Endothelial cell of umbilical vein (primary cell): ENCODE data around the gene KIAA1755. TPM values are rescaled to one million over a fixed set of nuclear protein-coding genes. Genes with fewer than 3 reads are reported as not detected.

ENCODE experiments used
- BruUV-seq: library from RNA; stranded (reverse); fragments of 400-500 nt; replicated peaks from 2 replicates; lab custom pipeline; 2021; lab: Mats Ljungman, UMichigan
- CTCF ChIA-PET: fragments of 300-600, 350-600 bp; sonication (Branson Sonifier 250); formaldehyde crosslinking; loops from one replicate; lab custom pipeline; 2021; ENCODE audit warnings: antibody characterized with exemption, inconsistent platforms; lab: Charles Lee
- POLR2A ChIA-PET: fragments of 300-600, 350-600 bp; sonication (Branson Sonifier 250); formaldehyde crosslinking; loops from one replicate; lab custom pipeline; 2021; ENCODE audit warnings: antibody characterized with exemption, inconsistent platforms; lab: Charles Lee
- DNase-seq: peaks from one replicate; pipeline ENCODE4 v3.0.0-alpha.2; 2011; ENCODE audit warnings: low read depth, low spot score
- FAIRE-seq: peaks from 2 replicates; lab custom pipeline; 2011; peaks lifted over from hg19 to GRCh38; lab: Jason Lieb, UNC
- H2AFZ ChIP-seq: 2 replicates; pipeline ENCODE4 v1.6.0; 2012; ENCODE audit warnings: low read depth, low read length, control low read depth, inconsistent platforms
- H3K27ac ChIP-seq: 2 replicates; pipeline ENCODE4 v1.5.1; 2011; ENCODE audit warnings: low read depth, mild to moderate bottlenecking, control low read depth, low read length, moderate library complexity; ENCODE audit not compliant: insufficient read depth
- H3K27me3 ChIP-seq, 2 experiments: 2 replicates each; pipeline versions ENCODE4 v1.6.0 to v1.6.1; 2011; ENCODE audit warnings: low read length in 2 of 2, mixed read lengths in 1 of 2; ENCODE audit not compliant: control insufficient read depth in 2 of 2, insufficient read depth in 2 of 2
- H3K36me3 ChIP-seq, 2 experiments: 2 replicates in 1 of 2; 3 replicates in 1 of 2; pipeline ENCODE4 v1.5.1; 2011; ENCODE audit warnings: low read length in 2 of 2, mild to moderate bottlenecking in 1 of 2, moderate library complexity in 1 of 2; ENCODE audit not compliant: control insufficient read depth in 2 of 2, insufficient read depth in 2 of 2; ENCODE audit errors: extremely low read depth in 1 of 2
- H3K4me1 ChIP-seq: 3 replicates; pipeline ENCODE4 v1.5.1; 2011; ENCODE audit warnings: mild to moderate bottlenecking, low read length; ENCODE audit not compliant: control insufficient read depth, insufficient read depth; ENCODE audit errors: extremely low read depth
- H3K4me2 ChIP-seq: 2 replicates; pipeline ENCODE4 v1.6.1; 2011; ENCODE audit warnings: low read length, control low read depth, mixed read lengths; ENCODE audit not compliant: insufficient read depth
- H3K4me3 ChIP-seq, 3 experiments: fragments of 200-600 bp in 1 of 3; sonication (generic), shearing (Covaris generic) in 1 of 3; replicated peaks in 1 of 3; 2 replicates each; pipeline ENCODE4 v1.5.1; 2011 to 2016; ENCODE audit warnings: control low read depth in 3 of 3, low read length in 3 of 3, mild to moderate bottlenecking in 2 of 3, inconsistent platforms in 1 of 3, low read depth in 1 of 3, moderate library complexity in 1 of 3; ENCODE audit not compliant: insufficient read depth in 1 of 3
- H3K79me2 ChIP-seq: 2 replicates; pipeline ENCODE4 v1.6.0; 2012; ENCODE audit warnings: low read length, inconsistent platforms; ENCODE audit not compliant: control insufficient read depth, insufficient read depth
- H3K9ac ChIP-seq: replicated peaks from 2 replicates; pipeline ENCODE3; 2011; ENCODE audit warnings: low read length, control low read depth; ENCODE audit not compliant: insufficient read depth; ENCODE audit errors: extremely low read depth
- H3K9me1 ChIP-seq: replicated peaks from 3 replicates; pipeline ENCODE4 v1.6.0; 2011; ENCODE audit warnings: mild to moderate bottlenecking, low read length; ENCODE audit not compliant: control insufficient read depth, insufficient read depth; ENCODE audit errors: extremely low read depth
- H3K9me3 ChIP-seq: replicated peaks from 2 replicates; pipeline ENCODE4 v1.5.1; 2012; ENCODE audit warnings: low read length, inconsistent platforms; ENCODE audit not compliant: control insufficient read depth, insufficient read depth
- H4K20me1 ChIP-seq: replicated peaks from 2 replicates; pipeline ENCODE3; 2011; ENCODE audit warnings: mild to moderate bottlenecking, low read length; ENCODE audit not compliant: control insufficient read depth, insufficient read depth; ENCODE audit errors: extremely low read depth
- CTCF ChIP-seq, 2 donors: IDR thresholded peaks; 1 replicate in 1 of 2; 2 replicates in 1 of 2; pipeline ENCODE4 v1.5.1; 2011; ENCODE audit warnings: low read length in 2 of 2, mild to moderate bottlenecking in 2 of 2, moderate library complexity in 2 of 2, control low read depth in 1 of 2, inconsistent platforms in 1 of 2, low read depth in 1 of 2; ENCODE audit not compliant: insufficient read depth in 1 of 2; ENCODE audit errors: extremely low read depth in 1 of 2
- EZH2 ChIP-seq: IDR thresholded peaks from 2 replicates; pipeline ENCODE4 v1.6.1; 2012; ENCODE audit warnings: borderline replicate concordance, low read depth, mild to moderate bottlenecking, moderate library complexity, low read length, inconsistent platforms; ENCODE audit not compliant: severe bottlenecking
- FOS ChIP-seq: IDR thresholded peaks from 2 replicates; pipeline ENCODE4 v1.6.1; 2011; ENCODE audit warnings: mild to moderate bottlenecking, low read length, moderate library complexity, borderline replicate concordance; ENCODE audit not compliant: insufficient read depth
- GATA2 ChIP-seq: IDR thresholded peaks from 2 replicates; pipeline ENCODE4 v1.7.0; 2011; ENCODE audit warnings: low read depth, mild to moderate bottlenecking, moderate library complexity, mixed read lengths, low read length; ENCODE audit not compliant: insufficient read length, insufficient read depth
- JUN ChIP-seq: IDR thresholded peaks from 2 replicates; pipeline ENCODE4 v1.6.1; 2011; ENCODE audit warnings: borderline replicate concordance, low read depth; ENCODE audit not compliant: insufficient read length, insufficient read depth
- MYC ChIP-seq: IDR thresholded peaks from one replicate; pipeline ENCODE4 v1.6.1; 2011; ENCODE audit warnings: mild to moderate bottlenecking, low read depth, low read length
- POLR2AphosphoS5 ChIP-seq: IDR thresholded peaks from 2 replicates; pipeline ENCODE4 v1.6.1; 2012; ENCODE audit warnings: low read depth, mild to moderate bottlenecking, control low read depth, low read length, moderate library complexity; ENCODE audit not compliant: insufficient read depth
- dilution Hi-C: fragments of 300-500 bp; cut with MboI; formaldehyde crosslinking; loops from one replicate; pipeline ENCODE4 v1.15.0; 2019; ENCODE audit warnings: low sequenced_read_pairs; ENCODE audit not compliant: extremely low pct_ligation_motif_present
- intact Hi-C: fragments of 100-400 bp; cut with micrococcal nuclease; formaldehyde crosslinking; loops from one replicate; pipeline ENCODE4 v1.10.0; 2022
- polyA plus RNA-seq, 4 experiments: library from polyadenylated mRNA; depleted of rRNA in 3 of 4; stranded (reverse) in 3 of 4; unstranded in 1 of 4; fragments of >200 nt; gene quantifications; 2 replicates each; pipeline versions ENCODE4 v1.2.1 to v1.2.3, GENCODE V29; 2011 to 2012; ENCODE audit warnings: missing spikeins in 1 of 4
- total RNA-seq: library from RNA; stranded (reverse); gene quantifications from 2 replicates; pipeline ENCODE4 v1.2.3, GENCODE V29; 2021
- TF ChIP-seq, protein P1 (sequence below): IDR thresholded peaks from 2 replicates; pipeline ENCODE4 v1.6.1; 2011; ENCODE audit not compliant: insufficient read depth, insufficient read length

KIAA1755 gene
- total and polyA plus RNA-seq, 2 donors (not counting 3 experiments of a cell fraction or from before 2014, with no cell fraction given), result 0.36 to 0.51 TPM

GRCh38 chr20:38165966-38166702 lies 94.4 kb downstream of the KIAA1755 start:
- ChIA-PET POLR2A (interaction anchor here (0.6 to 0.9 kb wide), 4 partner anchors 14 to 287 kb away, joined by 3 read pairs; no protein-coding TSS in a partner anchor), CTCF (interaction anchor here (0.6 to 8.8 kb wide), 16 partner anchors 8 to 602 kb away, joined by 3 to 156 read pairs (median 5); partner anchors contain the start of genes RPRD1B and TTI1)
- no peaks in the 10 kb centered on the region for H3K9me1 ChIP-seq
- no peaks in the 10 kb centered on the region for H4K20me1 ChIP-seq
- no peak overlapping the region for H3K4me3 ChIP-seq
- peak; percentile 49 for DNase-seq
- peaks cover under 1 to 3% of the 10 kb centered on the region in 2 experiments for H3K36me3 ChIP-seq
- H3K9me3 ChIP-seq, result no peaks in the 10 kb centered on the region
- peak; percentile 77 for FAIRE-seq
- H3K4me1 ChIP-seq, result peaks cover 76% of the 10 kb centered on the region
- peak overlapping the region; percentile 18 for H3K4me2 ChIP-seq
- no peaks in the 10 kb centered on the region for H3K27me3 ChIP-seq
- peaks cover 46% of the 10 kb centered on the region for H3K79me2 ChIP-seq
- BruUV-seq, result no TSS peak
- dilution Hi-C loops, result no loop called here
- H2AFZ ChIP-seq, result peak overlapping the region; percentile 47
- H3K27ac ChIP-seq, result peak overlapping the region; percentile 96
- TF ChIP-seq POLR2AphosphoS5 (no peak), MYC (no peak), FOS (no peak), JUN (no peak), GATA2 (peak; percentile 39), EZH2 (no peak), CTCF (IDR thresholded peaks at IDR 0.05; ENCODE audit: extremely low read depth in 1 of 2, insufficient read depth in 1 of 2, low read depth in 1 of 2, low read length in 2 of 2) (no peak)
- TF ChIP-seq, protein P1, sequence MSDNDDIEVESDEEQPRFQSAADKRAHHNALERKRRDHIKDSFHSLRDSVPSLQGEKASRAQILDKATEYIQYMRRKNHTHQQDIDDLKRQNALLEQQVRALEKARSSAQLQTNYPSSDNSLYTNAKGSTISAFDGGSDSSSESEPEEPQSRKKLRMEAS, result no peak
- intact Hi-C loops, result loop anchor here (1.0 to 5.0 kb wide), 7 partner anchors 9 to 111 kb away; no protein-coding TSS in a partner anchor
- H3K9ac ChIP-seq, result peak overlapping the region; percentile 73
